Hematopoietic multipotent progenitor cell treated with erythropoietin and hydrocortisone succinate and interleukin-3 and kit ligand, for 6 days (in vitro differentiated cells): ENCODE results near the gene PARVG.

ENCODE experiments used
- DNase-seq: peaks from one replicate; pipeline ENCODE4 v3.0.0-alpha.2; 2015

PARVG gene

GRCh38 chr22:44247923-44248892 is 67.5 kb downstream of the PARVG start:
- no peak for DNase-seq

- DNase-seq: no peak
These were observed 68.2 kb downstream of the PARVG start for GRCh38 chr22:44248926-44249325.

GRCh38 chr22:44249376-44250147 is 68.8 kb downstream of the PARVG start:
- DNase-seq: no peak

- DNase-seq: no peak
These were observed 74.1 kb downstream of the PARVG start for GRCh38 chr22:44254811-44255210.

- DNase-seq: no peak
These were observed 75.4 kb downstream of the PARVG start for GRCh38 chr22:44256085-44256484.

GRCh38 chr22:44256556-44257485 is 76.1 kb downstream of the PARVG start:
- DNase-seq: no peak
